PC-9 (cell line): Measurements from ENCODE around the gene TRDN. TPM values are rescaled to one million over a fixed set of nuclear protein-coding genes. Genes with fewer than 3 reads are reported as not detected.

ENCODE experiments used
- BruUV-seq: library from RNA; stranded (reverse); fragments of 400-500 nt; replicated peaks from 2 replicates; lab custom pipeline; 2021; lab: Mats Ljungman, UMichigan
- CTCF ChIA-PET: fragments of 300-600 bp; sonication (Branson Sonifier 250); formaldehyde crosslinking; loops from one replicate; lab custom pipeline; 2022; ENCODE audit warnings: antibody characterized with exemption; lab: Charles Lee
- POLR2A ChIA-PET: fragments of 300-600 bp; sonication (Branson Sonifier 250); formaldehyde crosslinking; loops from one replicate; lab custom pipeline; 2022; ENCODE audit warnings: antibody characterized with exemption; ENCODE audit not compliant: unreplicated experiment; lab: Charles Lee
- DNase-seq, 2 experiments: peaks; one replicate each; pipeline versions ENCODE4 v3.0.0 to v3.0.0-alpha.2; 2015 to 2022; ENCODE audit warnings: mixed read lengths in 1 of 2
- H2AFZ ChIP-seq: fragments of 200-600 bp; sonication (generic); 2 replicates; pipeline ENCODE4 v1.8.1; 2017; ENCODE audit warnings: antibody characterized with exemption
- H3F3A ChIP-seq: fragments of 200-600 bp; sonication (generic); 2 replicates; pipeline ENCODE4 v1.8.1; 2017; ENCODE audit warnings: antibody characterized with exemption, mild to moderate bottlenecking, low read depth; ENCODE audit not compliant: insufficient read depth
- H3K27ac ChIP-seq: fragments of 200-600 bp; sonication (generic); 2 replicates; pipeline ENCODE4 v1.6.1; 2016; ENCODE audit warnings: mixed run types
- H3K27me3 ChIP-seq: fragments of 200-600 bp; sonication (generic); 2 replicates; pipeline ENCODE4 v1.6.1; 2016; ENCODE audit warnings: low read depth, mixed run types; ENCODE audit not compliant: insufficient read depth
- H3K36me3 ChIP-seq: fragments of 200-600 bp; sonication (generic); 2 replicates; pipeline ENCODE4 v1.6.1; 2016; ENCODE audit warnings: low read depth, mixed run types
- H3K4me1 ChIP-seq: fragments of 200-600 bp; sonication (generic); replicated peaks from 2 replicates; pipeline ENCODE4 v1.6.1; 2016; ENCODE audit warnings: mixed run types; ENCODE audit not compliant: insufficient read depth
- H3K4me2 ChIP-seq: fragments of 200-600 bp; sonication (generic); 2 replicates; pipeline ENCODE4 v1.6.1; 2017; ENCODE audit warnings: mixed run types
- H3K4me3 ChIP-seq: fragments of 200-600 bp; sonication (generic); 2 replicates; pipeline ENCODE4 v1.6.1; 2016; ENCODE audit warnings: mixed run types
- H3K79me2 ChIP-seq: fragments of 200-600 bp; sonication (generic); 2 replicates; pipeline ENCODE4 v1.6.1; 2017; ENCODE audit warnings: low read depth, mixed run types
- H3K9me2 ChIP-seq: fragments of 200-600 bp; sonication (generic); 2 replicates; pipeline ENCODE4 v1.8.1; 2017; ENCODE audit warnings: mild to moderate bottlenecking; ENCODE audit not compliant: insufficient read depth
- H3K9me3 ChIP-seq: fragments of 200-600 bp; sonication (generic); 2 replicates; pipeline ENCODE4 v1.8.1; 2016; ENCODE audit warnings: low read depth; ENCODE audit not compliant: insufficient read depth
- H4K20me1 ChIP-seq: fragments of 200-600 bp; sonication (generic); 2 replicates; pipeline ENCODE4 v1.8.1; 2017; ENCODE audit not compliant: insufficient read depth
- CTCF ChIP-seq: fragments of 200-600 bp; sonication (generic); conservative IDR thresholded peaks from 2 replicates; pipeline ENCODE4 v1.6.1; 2017; ENCODE audit warnings: mixed run types, antibody characterized with exemption, mild to moderate bottlenecking, moderate library complexity
- EZH2 ChIP-seq: fragments of 200-600 bp; sonication (generic); IDR thresholded peaks from 2 replicates; pipeline ENCODE4 v1.8.0; 2017; ENCODE audit warnings: antibody characterized with exemption, low read depth
- intact Hi-C: fragments of 100-400 bp; cut with micrococcal nuclease; formaldehyde crosslinking; loops from one replicate; pipeline ENCODE4 v1.10.0; 2022; ENCODE audit not compliant: unreplicated experiment
- total RNA-seq: library from RNA; stranded (reverse); gene quantifications from 2 replicates; pipeline ENCODE4 v1.2.3, GENCODE V29; 2021

TRDN gene
- total RNA-seq, 1 experiment from 2014 or later, result not detected

- H3K4me1 ChIP-seq, result no peaks in the 10 kb centered on the region
- no peaks in the 10 kb centered on the region for H3K36me3 ChIP-seq
- no peaks in the 10 kb centered on the region for H3K9me3 ChIP-seq
- ChIA-PET POLR2A (interaction anchor here (0.6 kb wide), 1 partner anchor 144 kb away, joined by 6 read pairs; no protein-coding TSS in a partner anchor), CTCF (no interaction called here)
- H3F3A ChIP-seq, result no peaks in the 10 kb centered on the region
- H3K27ac ChIP-seq, result no peak overlapping the region
- TF ChIP-seq CTCF (no peak), EZH2 (no peak)
- no peak for DNase-seq
- H4K20me1 ChIP-seq, result no peaks in the 10 kb centered on the region
- no TSS peak for BruUV-seq
- no peaks in the 10 kb centered on the region for H3K27me3 ChIP-seq
- no peak overlapping the region for H2AFZ ChIP-seq
- intact Hi-C loops, result no loop called here
- no peak overlapping the region for H3K4me2 ChIP-seq
- no peaks in the 10 kb centered on the region; the same call in 1 of the 2 replicates for H3K9me2 ChIP-seq
- H3K4me3 ChIP-seq, result no peak overlapping the region
- H3K79me2 ChIP-seq, result no peaks in the 10 kb centered on the region
Measured at GRCh38 chr6:123207967-123208510, 428.7 kb downstream of the TRDN start.

GRCh38 chr6:123203928-123204327 is 432.8 kb downstream of the TRDN start:
- intact Hi-C loops, result no loop called here
- no peaks in the 10 kb centered on the region for H4K20me1 ChIP-seq
- H3F3A ChIP-seq, result no peaks in the 10 kb centered on the region
- no peak for DNase-seq
- ChIA-PET CTCF (no interaction called here), POLR2A (no interaction called here)
- no peak overlapping the region for H3K4me3 ChIP-seq
- H3K27me3 ChIP-seq, result no peaks in the 10 kb centered on the region
- no peaks in the 10 kb centered on the region for H3K36me3 ChIP-seq
- H2AFZ ChIP-seq, result no peak overlapping the region
- H3K4me2 ChIP-seq, result no peak overlapping the region
- no peak for TF ChIP-seq EZH2
- no peak for TF ChIP-seq CTCF
- no peak overlapping the region for H3K27ac ChIP-seq
- no peaks in the 10 kb centered on the region; the same call in 1 of the 2 replicates for H3K9me2 ChIP-seq
- BruUV-seq, result no TSS peak
- no peaks in the 10 kb centered on the region for H3K9me3 ChIP-seq
- no peaks in the 10 kb centered on the region for H3K79me2 ChIP-seq
- no peaks in the 10 kb centered on the region for H3K4me1 ChIP-seq

GRCh38 chr6:123201869-123202372 is 434.8 kb downstream of the TRDN start:
- no peaks in the 10 kb centered on the region for H4K20me1 ChIP-seq
- no peaks in the 10 kb centered on the region for H3K9me3 ChIP-seq
- H3K27me3 ChIP-seq, result no peaks in the 10 kb centered on the region
- DNase-seq, result no peak
- no peak overlapping the region for H3K27ac ChIP-seq
- no peak overlapping the region for H2AFZ ChIP-seq
- BruUV-seq, result no TSS peak
- no peak overlapping the region for H3K4me3 ChIP-seq
- no peaks in the 10 kb centered on the region for H3K79me2 ChIP-seq
- H3K9me2 ChIP-seq, result no peaks in the 10 kb centered on the region; the same call in 1 of the 2 replicates
- intact Hi-C loops, result no loop called here
- TF ChIP-seq EZH2, result no peak
- TF ChIP-seq CTCF, result no peak
- H3F3A ChIP-seq, result no peaks in the 10 kb centered on the region
- H3K36me3 ChIP-seq, result no peaks in the 10 kb centered on the region
- no peak overlapping the region for H3K4me2 ChIP-seq
- CTCF ChIA-PET, result no interaction called here
- POLR2A ChIA-PET, result no interaction called here
- H3K4me1 ChIP-seq, result no peaks in the 10 kb centered on the region
